ENCODE results near the gene RAB11B.

- TF ChIP-seq, protein P1, sequence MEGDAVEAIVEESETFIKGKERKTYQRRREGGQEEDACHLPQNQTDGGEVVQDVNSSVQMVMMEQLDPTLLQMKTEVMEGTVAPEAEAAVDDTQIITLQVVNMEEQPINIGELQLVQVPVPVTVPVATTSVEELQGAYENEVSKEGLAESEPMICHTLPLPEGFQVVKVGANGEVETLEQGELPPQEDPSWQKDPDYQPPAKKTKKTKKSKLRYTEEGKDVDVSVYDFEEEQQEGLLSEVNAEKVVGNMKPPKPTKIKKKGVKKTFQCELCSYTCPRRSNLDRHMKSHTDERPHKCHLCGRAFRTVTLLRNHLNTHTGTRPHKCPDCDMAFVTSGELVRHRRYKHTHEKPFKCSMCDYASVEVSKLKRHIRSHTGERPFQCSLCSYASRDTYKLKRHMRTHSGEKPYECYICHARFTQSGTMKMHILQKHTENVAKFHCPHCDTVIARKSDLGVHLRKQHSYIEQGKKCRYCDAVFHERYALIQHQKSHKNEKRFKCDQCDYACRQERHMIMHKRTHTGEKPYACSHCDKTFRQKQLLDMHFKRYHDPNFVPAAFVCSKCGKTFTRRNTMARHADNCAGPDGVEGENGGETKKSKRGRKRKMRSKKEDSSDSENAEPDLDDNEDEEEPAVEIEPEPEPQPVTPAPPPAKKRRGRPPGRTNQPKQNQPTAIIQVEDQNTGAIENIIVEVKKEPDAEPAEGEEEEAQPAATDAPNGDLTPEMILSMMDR (IDR thresholded peaks at IDR 0.05; ENCODE audit: low read depth, low read length, missing input control), result no peak
- TF ChIP-seq JUND (IDR thresholded peaks at IDR 0.05), result no peak
- TF ChIP-seq RXRA (IDR thresholded peaks at IDR 0.05), result no peak
- TF ChIP-seq TAF1 (conservative IDR thresholded peaks at IDR 0.05), result no peak
Measured at GRCh38 chr19:8397271-8397670, 7.1 kb downstream of the RAB11B start.
